Loucy (cell line): ENCODE measurements around the gene AQP4.

Experiments used
- H2AFZ ChIP-seq: fragments of 200-600 bp; sonication (generic); 2 replicates; pipeline ENCODE4 v1.6.0; 2016; ENCODE audit warnings: antibody characterized with exemption, mild to moderate bottlenecking, low read length, moderate library complexity
- H3F3A ChIP-seq: fragments of 200-600 bp; 2 replicates; pipeline ENCODE4 v1.6.0; 2016; ENCODE audit warnings: antibody characterized with exemption, low read depth, mild to moderate bottlenecking
- H3K27me3 ChIP-seq: fragments of 200-600 bp; sonication (generic); 2 replicates; pipeline ENCODE4 v1.6.1; 2014; ENCODE audit warnings: low read length, mild to moderate bottlenecking; ENCODE audit not compliant: insufficient read depth, poor library complexity, severe bottlenecking
- H3K36me3 ChIP-seq: fragments of 200-600 bp; sonication (generic); 2 replicates; pipeline ENCODE4 v1.6.1; 2016; ENCODE audit warnings: low read length; ENCODE audit not compliant: insufficient read depth
- H3K4me1 ChIP-seq: fragments of 200-600 bp; sonication (generic); 2 replicates; pipeline ENCODE4 v1.5.1; 2014; ENCODE audit warnings: low read length, mild to moderate bottlenecking; ENCODE audit not compliant: insufficient read depth, poor library complexity, severe bottlenecking
- H3K4me2 ChIP-seq: fragments of 200-600 bp; sonication (generic); 2 replicates; pipeline ENCODE4 v1.6.0; 2014; ENCODE audit warnings: antibody characterized with exemption, low read length, low read depth, mild to moderate bottlenecking; ENCODE audit not compliant: poor library complexity, severe bottlenecking
- H3K4me3 ChIP-seq: fragments of 200-600 bp; sonication (generic); 2 replicates; pipeline ENCODE4 v1.5.1; 2014; ENCODE audit warnings: low read length, mild to moderate bottlenecking, mixed read lengths; ENCODE audit not compliant: poor library complexity, severe bottlenecking
- H3K79me2 ChIP-seq: fragments of 200-600 bp; sonication (generic); 2 replicates; pipeline ENCODE4 v1.6.1; 2014; ENCODE audit warnings: low read length; ENCODE audit not compliant: insufficient read depth
- H3K9ac ChIP-seq: fragments of 200-600 bp; sonication (generic); 2 replicates; pipeline ENCODE4 v1.6.0; 2014; ENCODE audit warnings: mild to moderate bottlenecking, low read depth, low read length, moderate library complexity; ENCODE audit not compliant: poor library complexity, severe bottlenecking
- H3K9me2 ChIP-seq: fragments of 200-600 bp; sonication (generic); replicated peaks from 2 replicates; pipeline ENCODE4 v1.6.1; 2016; ENCODE audit warnings: low read depth, low read length, mixed read lengths
- H3K9me3 ChIP-seq: fragments of 200-600 bp; sonication (generic); 2 replicates; pipeline ENCODE4 v1.6.1; 2014; ENCODE audit warnings: mild to moderate bottlenecking, antibody characterized with exemption, low read length, low read depth; ENCODE audit not compliant: insufficient read depth
- H4K20me1 ChIP-seq: fragments of 200-600 bp; sonication (generic); 2 replicates; pipeline ENCODE4 v1.6.0; 2014; ENCODE audit warnings: antibody characterized with exemption, low read length, mild to moderate bottlenecking; ENCODE audit not compliant: insufficient read depth, poor library complexity, severe bottlenecking
- EZH2phosphoT487 ChIP-seq: fragments of 200-600 bp; IDR thresholded peaks from 2 replicates; pipeline ENCODE4 v1.6.1; 2018; ENCODE audit warnings: antibody characterized with exemption, mild to moderate bottlenecking, moderate library complexity, borderline replicate concordance
- TF ChIP-seq, protein P1 (sequence below): fragments of 200-600 bp; sonication (generic); conservative IDR thresholded peaks from 2 replicates; pipeline ENCODE4 v1.5.1; 2014; ENCODE audit warnings: mild to moderate bottlenecking, antibody characterized with exemption, low read length

Gene AQP4

DNA sequence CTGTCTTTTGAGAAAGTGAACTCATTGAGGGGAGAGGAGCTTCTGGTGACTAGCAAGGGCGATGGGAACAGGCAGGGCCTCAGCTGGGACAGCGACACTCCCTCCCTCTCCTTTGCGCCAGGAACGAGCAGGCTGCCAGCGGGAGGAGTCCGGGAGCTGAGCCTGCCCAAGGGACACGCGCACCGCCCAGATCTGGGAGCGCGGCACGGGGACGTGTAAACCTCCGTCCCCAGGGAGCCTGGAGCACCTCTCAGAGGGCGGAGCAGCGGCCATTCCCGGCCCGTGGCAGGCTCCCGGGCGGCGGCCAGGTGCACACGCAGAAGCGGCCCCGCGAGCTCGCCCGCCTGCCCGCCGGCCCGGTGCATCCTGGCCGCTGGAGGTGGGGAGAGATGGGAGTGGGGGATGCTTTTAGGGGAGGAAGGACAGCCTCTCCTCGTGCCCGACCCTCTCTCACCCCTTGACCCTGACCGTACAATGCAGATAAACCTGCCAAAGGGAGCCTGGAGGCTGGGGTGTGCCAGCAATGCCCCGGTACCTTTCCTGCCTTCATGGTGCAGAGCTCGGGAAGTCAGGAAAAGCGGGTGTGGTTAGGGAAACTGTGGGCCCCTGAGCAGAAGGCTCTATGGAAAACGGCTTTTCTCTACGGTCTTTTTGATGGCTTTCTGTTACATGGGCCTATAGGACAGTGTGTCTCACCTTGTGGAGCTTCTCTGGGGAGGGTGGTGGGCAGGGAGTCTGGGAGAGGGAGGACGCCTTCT lies 2.2 kb downstream of the AQP4 start:
- Histone ChIP-seq H3K27me3 (no peaks in the 10 kb centered on the region), H4K20me1 (no peaks in the 10 kb centered on the region), H3K9me3 (no peaks in the 10 kb centered on the region), H3K4me2 (no peak overlapping the region), H3K9me2 (no peaks in the 10 kb centered on the region), H2AFZ (no peak overlapping the region), H3K4me3 (no peak overlapping the region), H3F3A (no peaks in the 10 kb centered on the region), H3K36me3 (no peaks in the 10 kb centered on the region), H3K4me1 (no peaks in the 10 kb centered on the region), H3K9ac (no peak overlapping the region), H3K79me2 (no peaks in the 10 kb centered on the region)
- no peak for TF ChIP-seq EZH2phosphoT487
- TF ChIP-seq, protein P1, sequence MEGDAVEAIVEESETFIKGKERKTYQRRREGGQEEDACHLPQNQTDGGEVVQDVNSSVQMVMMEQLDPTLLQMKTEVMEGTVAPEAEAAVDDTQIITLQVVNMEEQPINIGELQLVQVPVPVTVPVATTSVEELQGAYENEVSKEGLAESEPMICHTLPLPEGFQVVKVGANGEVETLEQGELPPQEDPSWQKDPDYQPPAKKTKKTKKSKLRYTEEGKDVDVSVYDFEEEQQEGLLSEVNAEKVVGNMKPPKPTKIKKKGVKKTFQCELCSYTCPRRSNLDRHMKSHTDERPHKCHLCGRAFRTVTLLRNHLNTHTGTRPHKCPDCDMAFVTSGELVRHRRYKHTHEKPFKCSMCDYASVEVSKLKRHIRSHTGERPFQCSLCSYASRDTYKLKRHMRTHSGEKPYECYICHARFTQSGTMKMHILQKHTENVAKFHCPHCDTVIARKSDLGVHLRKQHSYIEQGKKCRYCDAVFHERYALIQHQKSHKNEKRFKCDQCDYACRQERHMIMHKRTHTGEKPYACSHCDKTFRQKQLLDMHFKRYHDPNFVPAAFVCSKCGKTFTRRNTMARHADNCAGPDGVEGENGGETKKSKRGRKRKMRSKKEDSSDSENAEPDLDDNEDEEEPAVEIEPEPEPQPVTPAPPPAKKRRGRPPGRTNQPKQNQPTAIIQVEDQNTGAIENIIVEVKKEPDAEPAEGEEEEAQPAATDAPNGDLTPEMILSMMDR, result no peak

DNA sequence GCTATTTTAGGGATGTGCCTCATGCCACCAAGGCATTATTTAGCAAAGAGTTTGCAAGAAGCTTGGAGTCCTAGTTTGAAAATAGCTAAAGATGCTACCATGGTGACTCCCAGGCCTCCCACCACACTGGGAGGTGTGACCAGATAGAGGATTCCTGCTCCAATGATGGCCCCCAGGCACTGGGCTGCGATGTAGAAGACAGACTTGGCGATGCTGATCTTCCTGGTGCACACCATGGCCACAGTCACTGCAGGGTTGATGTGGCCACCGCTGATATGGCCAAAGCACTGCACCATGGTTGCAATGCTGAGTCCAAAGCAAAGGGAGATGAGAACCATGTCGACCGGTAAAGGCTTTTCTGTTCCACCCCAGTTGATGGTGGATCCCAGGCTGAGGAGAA lies 3.4 kb downstream of the AQP4 start:
- TF ChIP-seq, protein P1, result no peak
- no peak for TF ChIP-seq EZH2phosphoT487

DNA sequence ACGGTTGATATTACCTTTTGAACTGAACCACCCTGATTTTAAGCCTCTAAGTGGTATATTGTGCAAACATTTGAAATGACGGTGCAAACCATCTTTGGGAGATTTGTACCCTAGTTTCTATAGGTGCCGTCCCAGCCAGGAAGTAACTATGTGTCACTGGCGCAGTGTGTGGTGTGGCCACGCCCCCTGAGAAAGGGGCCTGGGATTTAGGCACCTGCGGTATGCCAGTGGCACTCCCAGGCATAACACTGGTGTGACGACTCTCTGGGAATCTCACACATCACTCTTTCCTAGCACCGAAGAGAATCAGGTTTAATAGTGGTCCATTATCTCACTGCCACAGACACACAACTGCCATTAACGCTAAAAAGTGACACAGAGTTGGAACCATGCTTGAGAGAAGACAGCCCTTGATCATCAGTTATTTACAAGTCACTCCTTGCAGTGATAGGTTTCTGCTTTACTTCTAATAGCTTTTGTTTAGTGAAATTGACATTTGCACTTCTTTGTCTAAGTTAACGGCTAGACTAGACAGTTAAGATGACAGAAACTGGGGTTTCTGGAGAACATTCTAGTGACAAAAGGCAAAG lies 11.1 kb downstream of the AQP4 start:
- no peaks in the 10 kb centered on the region for H3K9me3 ChIP-seq
- H3K36me3 ChIP-seq, result no peaks in the 10 kb centered on the region
- no peaks in the 10 kb centered on the region for H3K4me1 ChIP-seq
- no peaks in the 10 kb centered on the region for H3K79me2 ChIP-seq
- TF ChIP-seq, protein P1, result no peak
- no peak for TF ChIP-seq EZH2phosphoT487
- no peak overlapping the region for H3K4me3 ChIP-seq
- no peaks in the 10 kb centered on the region for H3F3A ChIP-seq
- H2AFZ ChIP-seq, result no peak overlapping the region
- H3K4me2 ChIP-seq, result no peak overlapping the region
- no peak overlapping the region for H3K9ac ChIP-seq
- H4K20me1 ChIP-seq, result no peaks in the 10 kb centered on the region
- no peaks in the 10 kb centered on the region for H3K27me3 ChIP-seq
- H3K9me2 ChIP-seq, result no peaks in the 10 kb centered on the region

More for the DNA sequence above, 3.4 kb downstream of the AQP4 start:
- Histone ChIP-seq H4K20me1 (no peaks in the 10 kb centered on the region), H3K79me2 (no peaks in the 10 kb centered on the region), H3K9ac (no peak overlapping the region), H3K4me2 (no peak overlapping the region), H3K9me2 (no peaks in the 10 kb centered on the region), H3K9me3 (no peaks in the 10 kb centered on the region), H3K27me3 (no peaks in the 10 kb centered on the region), H2AFZ (no peak overlapping the region), H3K36me3 (no peaks in the 10 kb centered on the region), H3K4me3 (no peak overlapping the region), H3K4me1 (no peaks in the 10 kb centered on the region), H3F3A (no peaks in the 10 kb centered on the region)
